Gastroesophageal sphincter (tissue), 4 donors: ENCODE results near the gene IL6ST. TPM values are rescaled to one million over a fixed set of nuclear protein-coding genes. Genes with fewer than 3 reads are reported as not detected.

Experiments used
- ATAC-seq: fragments of 150-250 bp; one replicate; pipeline ENCODE4 v1.9.1; 2016; ENCODE audit warnings: mild to moderate bottlenecking, moderate library complexity
- H3K27ac ChIP-seq, 4 donors: fragments of 200-600 bp; sonication (generic) in 3 of 4; 1 replicate in 3 of 4; 2 replicates in 1 of 4; pipeline ENCODE4 v1.5.1; 2016 to 2019
- H3K27me3 ChIP-seq: fragments of 200-600 bp; sonication (generic); one replicate; pipeline ENCODE4 v1.5.1; 2019
- H3K36me3 ChIP-seq, 2 donors: fragments of 200-600 bp; sonication (generic); one replicate each; pipeline ENCODE4 v1.5.1; 2019; ENCODE audit warnings: control low read depth in 1 of 2
- H3K4me1 ChIP-seq, 3 donors: fragments of 200-600 bp; sonication (generic); 1 replicate in 2 of 3; 2 replicates in 1 of 3; pipeline ENCODE4 v1.5.1; 2016 to 2019; ENCODE audit warnings: control low read depth in 2 of 3
- H3K4me3 ChIP-seq, 2 donors: fragments of 200-600 bp; sonication (generic); one replicate each; pipeline ENCODE4 v1.5.1; 2019; ENCODE audit warnings: mild to moderate bottlenecking in 1 of 2, moderate library complexity in 1 of 2
- H3K9me3 ChIP-seq, 3 donors: fragments of 200-600 bp; sonication (generic); one replicate each; pipeline ENCODE4 v1.5.1; 2017 to 2019; ENCODE audit warnings: control low read depth in 2 of 3
- CTCF ChIP-seq, 4 experiments: fragments of 200-600 bp in 2 of 4; fragments of 450-650 bp in 2 of 4; sonication (generic) in 1 of 4; IDR thresholded peaks; one replicate each; pipeline ENCODE4 v1.5.1; 2017 to 2019; ENCODE audit warnings: antibody characterized with exemption in 4 of 4, mild to moderate bottlenecking in 2 of 4, moderate library complexity in 2 of 4
- EP300 ChIP-seq: sonication (generic); formaldehyde crosslinking; IDR thresholded peaks from one replicate; pipeline ENCODE4 v1.6.1; 2017; ENCODE audit warnings: antibody characterized with exemption, mild to moderate bottlenecking
- POLR2A ChIP-seq, 2 donors: fragments of 450-650 bp; IDR thresholded peaks; one replicate each; pipeline ENCODE4 v1.6.1; 2017; ENCODE audit warnings: antibody characterized with exemption in 2 of 2, mild to moderate bottlenecking in 2 of 2, moderate library complexity in 1 of 2
- POLR2AphosphoS5 ChIP-seq: sonication (generic); formaldehyde crosslinking; IDR thresholded peaks from one replicate; pipeline ENCODE4 v1.6.1; 2017; ENCODE audit warnings: antibody characterized with exemption
- WGBS, 2 donors: methylation state at CpG; one replicate each; pipeline ENCODE4 v1.1.5; 2018; ENCODE audit warnings: low coverage in 1 of 2; 5-methylcytosine and 5-hydroxymethylcytosine counted together
- total RNA-seq, 4 donors: library from RNA; depleted of rRNA; stranded (reverse); fragments of >200 nt; gene quantifications; one replicate each; pipeline ENCODE4 v1.1.0, GENCODE V29; 2016

The IL6ST gene
- total RNA-seq, 4 donors from 2014 or later: 351 to 761 (median 435) TPM

- ATAC-seq: peak; percentile 78
- Histone ChIP-seq H3K27ac (no peak overlapping the region), H3K27me3 (no peaks in the 10 kb centered on the region), H3K4me3 (no peak overlapping the region), H3K36me3 (peaks cover 2 to 57% of the 10 kb centered on the region in 2 donors), H3K9me3 (no peaks in the 10 kb centered on the region), H3K4me1 (peaks cover 0 to 9% (median 0%) of the 10 kb centered on the region in 3 donors)
- WGBS, 2 donors: 4 to 31% methylated on average over 2 to 3 of the region's 3 CpGs
- no peak for TF ChIP-seq POLR2AphosphoS5
- TF ChIP-seq CTCF (IDR thresholded peaks at IDR 0.05): peak in 3 of 4 experiments; percentile 63 to 84 (median 74)
Measured at GRCh38 chr5:55936100-55936693, 58.6 kb downstream of the IL6ST start.

DNA sequence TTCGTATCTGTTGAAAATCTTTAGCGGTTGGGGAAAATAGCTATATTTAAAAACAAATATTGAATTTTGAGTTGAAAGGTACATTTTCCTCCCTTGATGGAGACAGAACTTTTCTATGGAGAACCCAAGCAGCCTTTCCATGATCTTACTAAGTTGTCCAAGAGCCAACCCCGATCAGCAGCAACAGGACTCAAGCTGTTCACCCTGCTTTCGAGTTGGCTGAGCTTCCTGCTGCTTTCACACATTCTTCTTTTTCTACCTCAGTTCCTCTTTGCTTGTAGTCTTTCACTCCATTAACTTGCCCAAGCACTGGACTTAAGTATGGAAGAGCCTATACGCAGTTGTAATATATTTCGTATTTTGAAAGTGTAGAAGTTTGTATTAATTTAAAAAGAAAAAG lies 59.4 kb downstream of the IL6ST start:
- WGBS, 2 donors: 79 to 89% methylated on average over 5 to 6 of the region's 6 CpGs
- no peak overlapping the region for H3K27ac ChIP-seq
- no peaks in the 10 kb centered on the region for H3K9me3 ChIP-seq
- ATAC-seq: no peak
- peaks cover 2 to 49% of the 10 kb centered on the region in 2 donors for H3K36me3 ChIP-seq
- H3K27me3 ChIP-seq: no peaks in the 10 kb centered on the region
- H3K4me1 ChIP-seq: peaks cover 0 to 9% (median 0%) of the 10 kb centered on the region in 3 donors
- no peak overlapping the region for H3K4me3 ChIP-seq
- TF ChIP-seq POLR2AphosphoS5 (no peak), EP300 (no peak), CTCF (IDR thresholded peaks at IDR 0.05) (no peak)

DNA sequence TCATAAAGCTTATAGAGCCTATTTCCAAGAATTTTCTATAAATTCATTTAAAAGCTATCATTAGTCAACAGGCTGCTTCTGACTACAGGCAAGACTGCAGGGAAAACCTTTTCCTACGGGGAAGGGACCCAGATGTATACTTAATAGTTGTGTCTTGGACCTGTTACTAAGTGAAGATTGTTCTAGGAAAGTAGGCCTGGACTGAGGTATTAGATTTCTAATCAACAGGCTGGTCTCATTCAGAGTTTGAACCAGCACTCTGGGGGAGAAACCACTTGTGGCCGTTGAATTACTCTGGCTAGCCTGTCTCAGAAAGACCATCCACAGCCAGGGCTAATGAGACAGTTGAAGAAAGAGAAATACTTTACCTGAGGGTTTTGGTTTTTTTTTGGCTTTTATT lies 60.0 kb downstream of the IL6ST start:
- H3K27me3 ChIP-seq: no peaks in the 10 kb centered on the region
- 65 to 86% methylated on average over 2 of the region's 2 CpGs for WGBS, 2 donors
- peaks cover 0 to 9% (median 0%) of the 10 kb centered on the region in 3 donors for H3K4me1 ChIP-seq
- peaks cover 2 to 42% of the 10 kb centered on the region in 2 donors for H3K36me3 ChIP-seq
- no peaks in the 10 kb centered on the region for H3K9me3 ChIP-seq
- no peak for ATAC-seq
- H3K27ac ChIP-seq: no peak overlapping the region
- TF ChIP-seq CTCF (IDR thresholded peaks at IDR 0.05) (no peak), POLR2A (IDR thresholded peaks at IDR 0.05) (no peak), EP300 (no peak), POLR2AphosphoS5 (no peak)
- no peak overlapping the region for H3K4me3 ChIP-seq

GRCh38 chr5:55934115-55934613 lies 60.6 kb downstream of the IL6ST start:
- no peaks in the 10 kb centered on the region for H3K27me3 ChIP-seq
- peaks cover 0 to 9% (median 0%) of the 10 kb centered on the region in 3 donors for H3K4me1 ChIP-seq
- H3K36me3 ChIP-seq: peaks cover 2 to 37% of the 10 kb centered on the region in 2 donors
- no peaks in the 10 kb centered on the region for H3K9me3 ChIP-seq
- H3K4me3 ChIP-seq: no peak overlapping the region
- no peak for TF ChIP-seq POLR2A (IDR thresholded peaks at IDR 0.05)
- no peak for TF ChIP-seq EP300
- WGBS, 2 donors: 93 to 94% methylated on average over 3 to 9 of the region's 9 CpGs
- no peak overlapping the region for H3K27ac ChIP-seq
- no peak for ATAC-seq

- Histone ChIP-seq H3K27ac (no peak overlapping the region), H3K9me3 (no peaks in the 10 kb centered on the region), H3K27me3 (no peaks in the 10 kb centered on the region), H3K36me3 (peaks cover 2 to 30% of the 10 kb centered on the region in 2 donors), H3K4me1 (peaks cover 0 to 9% (median 0%) of the 10 kb centered on the region in 3 donors), H3K4me3 (no peak overlapping the region)
- no peak for TF ChIP-seq CTCF (IDR thresholded peaks at IDR 0.05)
- no peak for TF ChIP-seq EP300
- TF ChIP-seq POLR2A (IDR thresholded peaks at IDR 0.05): no peak
- TF ChIP-seq POLR2AphosphoS5: no peak
- ATAC-seq: no peak
- WGBS, 2 donors: 74 to 85% methylated on average over 12 to 13 of the region's 14 CpGs
Measured at GRCh38 chr5:55933377-55934114, 61.2 kb downstream of the IL6ST start.
